Tibial nerve (tissue), 4 donors: ENCODE measurements around the gene XYLT1.

Experiments used
- CTCF ChIP-seq, 5 experiments: fragments of 200-600 bp in 3 of 5; fragments of 450-650 bp in 2 of 5; sonication (generic) in 3 of 5; IDR thresholded peaks; one replicate each; pipeline ENCODE4 v1.5.1; 2016 to 2019; ENCODE audit warnings: antibody characterized with exemption in 5 of 5, mild to moderate bottlenecking in 3 of 5, moderate library complexity in 2 of 5
- EP300 ChIP-seq, 2 donors: sonication (generic); formaldehyde crosslinking; IDR thresholded peaks; one replicate each; pipeline ENCODE4 v1.6.1; 2017; ENCODE audit warnings: antibody characterized with exemption in 2 of 2, mild to moderate bottlenecking in 1 of 2

DNA sequence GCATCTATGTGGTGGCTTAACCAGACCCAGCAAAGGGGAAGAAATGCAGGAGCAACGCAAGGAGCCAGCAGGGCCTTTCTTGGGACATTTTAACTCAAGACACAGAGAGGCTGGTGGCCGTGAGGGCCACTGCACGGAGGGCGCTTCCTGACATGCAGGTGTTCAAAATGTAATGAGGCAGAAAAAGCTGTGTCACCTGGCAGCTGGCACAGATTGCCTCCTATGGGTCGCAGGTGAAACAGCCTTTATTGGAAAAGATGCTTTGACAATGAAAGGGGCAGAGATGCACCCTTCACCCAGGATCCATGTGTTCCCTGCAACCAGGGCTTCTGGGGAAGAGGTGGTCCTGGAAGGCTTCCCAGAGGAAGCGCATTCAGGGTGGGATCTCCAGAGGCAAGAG is 219.3 kb downstream of the XYLT1 start:
- TF ChIP-seq CTCF (IDR thresholded peaks at IDR 0.05) = no peak
- TF ChIP-seq EP300 (IDR thresholded peaks at IDR 0.05) = no peak
